GM12878 (cell line): ENCODE measurements around the gene TARDBP.

ENCODE experiments used
- PAX5 ChIP-seq: IDR thresholded peaks from 2 replicates; pipeline ENCODE4 v1.6.1; 2011; ENCODE audit warnings: low read depth, low read length, borderline replicate concordance
- POLR2AphosphoS2 ChIP-seq: IDR thresholded peaks from 2 replicates; pipeline ENCODE4 v1.6.1; 2011; ENCODE audit warnings: low read depth, mild to moderate bottlenecking, low read length, improper control_type of control experiment, moderate library complexity
- SRF ChIP-seq, 2 experiments: IDR thresholded peaks; 2 replicates each; pipeline ENCODE4 v1.6.1; 2011; ENCODE audit warnings: low read depth in 2 of 2, low read length in 2 of 2, mild to moderate bottlenecking in 1 of 2, moderate library complexity in 1 of 2
- TF ChIP-seq, protein P1 (sequence below), 3 experiments: IDR thresholded peaks in 2 of 3; conservative IDR thresholded peaks in 1 of 3; 2 replicates each; pipeline ENCODE4 v1.5.1; 2011; ENCODE audit warnings: low read depth in 3 of 3, low read length in 3 of 3, mild to moderate bottlenecking in 3 of 3, control low read depth in 2 of 3, moderate library complexity in 2 of 3, inconsistent platforms in 1 of 3, mixed read lengths in 1 of 3; ENCODE audit not compliant: control insufficient read depth in 2 of 3, insufficient read depth in 1 of 3; ENCODE audit errors: extremely low read depth in 1 of 3
- TF ChIP-seq, protein P2 (sequence below): IDR thresholded peaks from 2 replicates; pipeline ENCODE4 v1.6.1; 2011; ENCODE audit warnings: low read depth, low read length, improper control_type of control experiment, borderline replicate concordance
- TF ChIP-seq, protein P3 (sequence below): IDR thresholded peaks from 2 replicates; pipeline ENCODE4 v1.6.1; 2011; ENCODE audit warnings: mild to moderate bottlenecking, low read depth, low read length, moderate library complexity; ENCODE audit not compliant: insufficient replicate concordance

DNA sequence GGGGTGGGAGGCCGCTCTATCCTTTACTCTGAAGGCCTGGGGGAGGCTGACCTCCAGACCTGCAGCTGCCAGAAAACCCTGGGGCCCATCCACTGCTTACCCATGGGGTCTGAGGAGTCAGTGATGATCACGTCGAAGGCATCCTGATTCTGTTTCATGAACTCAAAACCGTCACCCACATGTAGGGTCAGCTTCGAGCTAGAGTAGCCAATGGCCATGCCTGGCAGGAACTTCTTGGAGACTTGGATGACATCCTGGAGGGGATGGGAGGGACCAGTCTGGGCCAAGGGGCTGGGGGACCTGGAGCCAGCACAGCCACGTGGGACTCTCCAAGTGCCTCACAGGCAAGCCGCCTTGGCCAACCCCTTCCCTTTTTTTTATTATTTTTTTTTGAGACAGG, 44.0 kb downstream of the TARDBP start:
- TF ChIP-seq, protein P1, sequence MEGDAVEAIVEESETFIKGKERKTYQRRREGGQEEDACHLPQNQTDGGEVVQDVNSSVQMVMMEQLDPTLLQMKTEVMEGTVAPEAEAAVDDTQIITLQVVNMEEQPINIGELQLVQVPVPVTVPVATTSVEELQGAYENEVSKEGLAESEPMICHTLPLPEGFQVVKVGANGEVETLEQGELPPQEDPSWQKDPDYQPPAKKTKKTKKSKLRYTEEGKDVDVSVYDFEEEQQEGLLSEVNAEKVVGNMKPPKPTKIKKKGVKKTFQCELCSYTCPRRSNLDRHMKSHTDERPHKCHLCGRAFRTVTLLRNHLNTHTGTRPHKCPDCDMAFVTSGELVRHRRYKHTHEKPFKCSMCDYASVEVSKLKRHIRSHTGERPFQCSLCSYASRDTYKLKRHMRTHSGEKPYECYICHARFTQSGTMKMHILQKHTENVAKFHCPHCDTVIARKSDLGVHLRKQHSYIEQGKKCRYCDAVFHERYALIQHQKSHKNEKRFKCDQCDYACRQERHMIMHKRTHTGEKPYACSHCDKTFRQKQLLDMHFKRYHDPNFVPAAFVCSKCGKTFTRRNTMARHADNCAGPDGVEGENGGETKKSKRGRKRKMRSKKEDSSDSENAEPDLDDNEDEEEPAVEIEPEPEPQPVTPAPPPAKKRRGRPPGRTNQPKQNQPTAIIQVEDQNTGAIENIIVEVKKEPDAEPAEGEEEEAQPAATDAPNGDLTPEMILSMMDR (IDR thresholded peaks at IDR 0.05 in 2 of 3, conservative IDR thresholded peaks at IDR 0.05 in 1 of 3; ENCODE audit: control insufficient read depth in 2 of 3, extremely low read depth in 1 of 3, insufficient read depth in 1 of 3, low read depth in 3 of 3, low read length in 3 of 3) = no peak
- no peak for TF ChIP-seq PAX5
- TF ChIP-seq POLR2AphosphoS2 = no peak
- TF ChIP-seq, protein P2, sequence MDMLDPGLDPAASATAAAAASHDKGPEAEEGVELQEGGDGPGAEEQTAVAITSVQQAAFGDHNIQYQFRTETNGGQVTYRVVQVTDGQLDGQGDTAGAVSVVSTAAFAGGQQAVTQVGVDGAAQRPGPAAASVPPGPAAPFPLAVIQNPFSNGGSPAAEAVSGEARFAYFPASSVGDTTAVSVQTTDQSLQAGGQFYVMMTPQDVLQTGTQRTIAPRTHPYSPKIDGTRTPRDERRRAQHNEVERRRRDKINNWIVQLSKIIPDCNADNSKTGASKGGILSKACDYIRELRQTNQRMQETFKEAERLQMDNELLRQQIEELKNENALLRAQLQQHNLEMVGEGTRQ = no peak
- no peak for TF ChIP-seq SRF (IDR thresholded peaks at IDR 0.05; ENCODE audit: low read depth in 2 of 2, low read length in 2 of 2)
- TF ChIP-seq, protein P3, sequence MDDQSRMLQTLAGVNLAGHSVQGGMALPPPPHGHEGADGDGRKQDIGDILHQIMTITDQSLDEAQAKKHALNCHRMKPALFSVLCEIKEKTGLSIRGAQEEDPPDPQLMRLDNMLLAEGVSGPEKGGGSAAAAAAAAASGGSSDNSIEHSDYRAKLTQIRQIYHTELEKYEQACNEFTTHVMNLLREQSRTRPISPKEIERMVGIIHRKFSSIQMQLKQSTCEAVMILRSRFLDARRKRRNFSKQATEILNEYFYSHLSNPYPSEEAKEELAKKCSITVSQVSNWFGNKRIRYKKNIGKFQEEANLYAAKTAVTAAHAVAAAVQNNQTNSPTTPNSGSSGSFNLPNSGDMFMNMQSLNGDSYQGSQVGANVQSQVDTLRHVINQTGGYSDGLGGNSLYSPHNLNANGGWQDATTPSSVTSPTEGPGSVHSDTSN = no peak
